Neuronal stem cell (in vitro differentiated cells): ENCODE results near the gene SLC25A6.
A peak's percentile ranks its signal among the peaks of the same experiment; 100 is the strongest.
"Not testable (repeated sequence)": the region's sequence is repeated elsewhere in the genome, so short reads cannot be mapped to it uniquely, and the experiment has no call there.

ENCODE experiments used
- DNase-seq: peaks from one replicate; pipeline ENCODE4 v3.0.0-alpha.2; 2013; ENCODE audit warnings: low spot score
- H2AFZ ChIP-seq: one replicate; pipeline ENCODE4 v1.6.1; 2013; ENCODE audit warnings: mild to moderate bottlenecking, low read length, inconsistent platforms
- H2AK5ac ChIP-seq: 2 replicates; pipeline ENCODE4 v1.6.1; 2013; ENCODE audit warnings: low read depth, mild to moderate bottlenecking, inconsistent platforms, low read length, moderate library complexity, mixed read lengths
- H2BK120ac ChIP-seq: 2 replicates; pipeline ENCODE4 v1.6.1; 2013; ENCODE audit warnings: low read depth, mild to moderate bottlenecking, inconsistent platforms, low read length, moderate library complexity, mixed read lengths
- H2BK12ac ChIP-seq: one replicate; pipeline ENCODE4 v1.6.1; 2013; ENCODE audit warnings: low read length, inconsistent platforms
- H2BK15ac ChIP-seq: 2 replicates; pipeline ENCODE4 v1.6.1; 2013; ENCODE audit warnings: mild to moderate bottlenecking, low read length, inconsistent platforms, mixed read lengths
- H2BK5ac ChIP-seq: one replicate; pipeline ENCODE4 v1.6.1; 2013; ENCODE audit warnings: inconsistent platforms, mild to moderate bottlenecking, low read length, moderate library complexity
- H3K14ac ChIP-seq: one replicate; pipeline ENCODE4 v1.6.1; 2013; ENCODE audit warnings: low read length, inconsistent platforms
- H3K18ac ChIP-seq: 2 replicates; pipeline ENCODE4 v1.6.1; 2013; ENCODE audit warnings: low read length, inconsistent platforms
- H3K23ac ChIP-seq: 2 replicates; pipeline ENCODE4 v1.6.1; 2013; ENCODE audit warnings: low read depth, mild to moderate bottlenecking, mixed read lengths, low read length, inconsistent platforms; ENCODE audit not compliant: poor library complexity
- H3K27ac ChIP-seq: replicated peaks from 3 replicates; pipeline ENCODE4 v1.5.1; 2013; ENCODE audit warnings: low read length, inconsistent platforms
- H3K27me3 ChIP-seq, 3 experiments: 2 replicates each; pipeline ENCODE4 v1.6.1; 2013; ENCODE audit warnings: low read length in 3 of 3, mild to moderate bottlenecking in 2 of 3, inconsistent platforms in 1 of 3, low read depth in 1 of 3, mixed read lengths in 1 of 3, moderate library complexity in 1 of 3; ENCODE audit not compliant: control insufficient read depth in 3 of 3, insufficient read depth in 3 of 3
- H3K36me3 ChIP-seq, 2 donors: replicated peaks in 1 of 2; 2 replicates each; pipeline ENCODE4 v1.6.1; 2013; ENCODE audit warnings: low read length in 2 of 2; ENCODE audit not compliant: control insufficient read depth in 2 of 2, insufficient read depth in 2 of 2
- H3K4ac ChIP-seq: 2 replicates; pipeline ENCODE4 v1.6.1; 2013; ENCODE audit warnings: inconsistent platforms, mild to moderate bottlenecking, low read length, moderate library complexity
- H3K4me1 ChIP-seq, 2 donors: 1 replicate in 1 of 2; 2 replicates in 1 of 2; pipeline ENCODE4 v1.6.1; 2013; ENCODE audit warnings: low read length in 2 of 2, low read depth in 1 of 2; ENCODE audit not compliant: control insufficient read depth in 2 of 2, insufficient read depth in 1 of 2
- H3K4me2 ChIP-seq: one replicate; pipeline ENCODE4 v1.6.1; 2013; ENCODE audit warnings: mild to moderate bottlenecking, low read length, inconsistent platforms; ENCODE audit not compliant: insufficient read depth, poor library complexity, severe bottlenecking
- H3K4me3 ChIP-seq, 2 donors: 2 replicates each; pipeline ENCODE4 v1.5.1; 2013; ENCODE audit warnings: low read length in 2 of 2, mild to moderate bottlenecking in 2 of 2, inconsistent platforms in 1 of 2, moderate library complexity in 1 of 2
- H3K79me1 ChIP-seq: one replicate; pipeline ENCODE4 v1.6.1; 2013; ENCODE audit warnings: low read depth, mild to moderate bottlenecking, inconsistent platforms, low read length, moderate library complexity
- H3K9ac ChIP-seq: one replicate; pipeline ENCODE4 v1.6.1; 2013; ENCODE audit warnings: mild to moderate bottlenecking, low read depth, low read length, inconsistent platforms; ENCODE audit not compliant: poor library complexity
- H3K9me3 ChIP-seq, 2 donors: replicated peaks in 1 of 2; 2 replicates each; pipeline versions ENCODE3 to v1.6.1; 2013; ENCODE audit warnings: low read length in 2 of 2, mild to moderate bottlenecking in 2 of 2, inconsistent platforms in 1 of 2, low read depth in 1 of 2, mixed read lengths in 1 of 2, moderate library complexity in 1 of 2; ENCODE audit not compliant: control insufficient read depth in 2 of 2, insufficient read depth in 1 of 2
- H4K8ac ChIP-seq: one replicate; pipeline ENCODE4 v1.6.1; 2013; ENCODE audit warnings: low read depth, mild to moderate bottlenecking, inconsistent platforms, low read length, moderate library complexity
- H4K91ac ChIP-seq: one replicate; pipeline ENCODE4 v1.6.1; 2013; ENCODE audit warnings: low read length, low read depth, mild to moderate bottlenecking, inconsistent platforms; ENCODE audit not compliant: poor library complexity
- WGBS, 2 donors: extraction: QIAGEN DNeasy Blood & Tissue Kit; methylation state at CpG; one replicate each; pipeline ENCODE4 v1.1.7; 2013; ENCODE audit warnings: missing lambda C conversion rate in 2 of 2, mixed read lengths in 1 of 2; ENCODE audit not compliant: insufficient read length in 2 of 2, insufficient replicate concordance in 1 of 2; ENCODE audit errors: extremely low coverage in 2 of 2; 5-methylcytosine and 5-hydroxymethylcytosine counted together

The SLC25A6 gene

GRCh38 chrX:1354036-1355019, 37.6 kb downstream of the SLC25A6 start:
- no peak overlapping the region for H3K27ac ChIP-seq
- no peak overlapping the region for H3K4me3 ChIP-seq
- H3K9ac ChIP-seq: no peak overlapping the region
- 100% methylated on average over 1 of the region's 11 CpGs; no CpG with 5 or more reads in 1 of the 2 donors for WGBS, 2 donors
- H3K4ac ChIP-seq: no peak overlapping the region
- no peak for DNase-seq
- H2BK120ac ChIP-seq: no peak overlapping the region
- H2AK5ac ChIP-seq: no peak overlapping the region
- H3K14ac ChIP-seq: no peak overlapping the region
- no peak overlapping the region for H3K18ac ChIP-seq
- no peak overlapping the region for H4K91ac ChIP-seq
- peaks cover 6 to 8% of the 10 kb centered on the region in 2 donors for H3K36me3 ChIP-seq
- H2AFZ ChIP-seq: no peak overlapping the region
- peaks cover 2% of the 10 kb centered on the region for H3K79me1 ChIP-seq
- peaks cover 5 to 7% of the 10 kb centered on the region in 2 donors for H3K4me1 ChIP-seq
- H3K23ac ChIP-seq: no peak overlapping the region
- H2BK15ac ChIP-seq: no peak overlapping the region
- no peak overlapping the region for H3K4me2 ChIP-seq
- no peak overlapping the region for H2BK12ac ChIP-seq
- H3K27me3 ChIP-seq: no peaks in the 10 kb centered on the region
- H4K8ac ChIP-seq: no peak overlapping the region
- H2BK5ac ChIP-seq: no peak overlapping the region
- H3K9me3 ChIP-seq: peaks cover 3 to 7% of the 10 kb centered on the region in 2 donors

- DNase-seq: no peak
- Histone ChIP-seq H3K9me3 (peaks cover 0 to 4% of the 10 kb centered on the region in 2 donors), H3K4me1 (peaks cover 5 to 7% of the 10 kb centered on the region in 2 donors), H3K36me3 (no peaks in the 10 kb centered on the region), H3K27me3 (no peaks in the 10 kb centered on the region), H3K4me3 (peak overlapping the region in 1 of 2 donors; percentile 35), H2AFZ (no peak overlapping the region), H2BK12ac (no peak overlapping the region), H3K79me1 (peaks cover 2% of the 10 kb centered on the region), H2BK120ac (no peak overlapping the region), H2BK5ac (no peak overlapping the region), H4K8ac (peak overlapping the region; percentile 17), H3K4me2 (peak overlapping the region; percentile 11), H4K91ac (no peak overlapping the region), H3K27ac (no peak overlapping the region), H3K14ac (no peak overlapping the region), H3K9ac (peak overlapping the region; percentile 44), H2BK15ac (no peak overlapping the region), H3K4ac (no peak overlapping the region), H2AK5ac (no peak overlapping the region), H3K23ac (peak overlapping the region; percentile 73), H3K18ac (peak overlapping the region; percentile 83)
- no CpG with 5 or more reads among the region's 49 CpGs for WGBS, 2 donors
Observed at GRCh38 chrX:1351981-1352714, 39.8 kb downstream of the SLC25A6 start.

- H3K9me3 ChIP-seq, H3K27ac ChIP-seq, H2BK5ac ChIP-seq, H2BK120ac ChIP-seq, H3K4me3 ChIP-seq, H3K14ac ChIP-seq, H2BK15ac ChIP-seq, H3K4ac ChIP-seq, H3K79me1 ChIP-seq, H3K4me1 ChIP-seq, H2AK5ac ChIP-seq, DNase-seq, H3K4me2 ChIP-seq, H2AFZ ChIP-seq, H3K36me3 ChIP-seq, H4K8ac ChIP-seq, H3K18ac ChIP-seq, H3K23ac ChIP-seq, H3K9ac ChIP-seq, H4K91ac ChIP-seq, H3K27me3 ChIP-seq, H2BK12ac ChIP-seq: not testable (repeated sequence)
- no CpG with 5 or more reads among the region's 15 CpGs for WGBS, 2 donors
Observed at GRCh38 chrX:1349606-1350005, 42.3 kb downstream of the SLC25A6 start.
